HG03196 (cell line): ENCODE measurements around the gene UGT1A8.

Experiments
- ATAC-seq: cut with Tn5 transposase; IDR thresholded peaks from one replicate; pipeline ENCODE4 v1.9.1; 2021; ENCODE audit not compliant: unreplicated experiment

UGT1A8 gene

DNA sequence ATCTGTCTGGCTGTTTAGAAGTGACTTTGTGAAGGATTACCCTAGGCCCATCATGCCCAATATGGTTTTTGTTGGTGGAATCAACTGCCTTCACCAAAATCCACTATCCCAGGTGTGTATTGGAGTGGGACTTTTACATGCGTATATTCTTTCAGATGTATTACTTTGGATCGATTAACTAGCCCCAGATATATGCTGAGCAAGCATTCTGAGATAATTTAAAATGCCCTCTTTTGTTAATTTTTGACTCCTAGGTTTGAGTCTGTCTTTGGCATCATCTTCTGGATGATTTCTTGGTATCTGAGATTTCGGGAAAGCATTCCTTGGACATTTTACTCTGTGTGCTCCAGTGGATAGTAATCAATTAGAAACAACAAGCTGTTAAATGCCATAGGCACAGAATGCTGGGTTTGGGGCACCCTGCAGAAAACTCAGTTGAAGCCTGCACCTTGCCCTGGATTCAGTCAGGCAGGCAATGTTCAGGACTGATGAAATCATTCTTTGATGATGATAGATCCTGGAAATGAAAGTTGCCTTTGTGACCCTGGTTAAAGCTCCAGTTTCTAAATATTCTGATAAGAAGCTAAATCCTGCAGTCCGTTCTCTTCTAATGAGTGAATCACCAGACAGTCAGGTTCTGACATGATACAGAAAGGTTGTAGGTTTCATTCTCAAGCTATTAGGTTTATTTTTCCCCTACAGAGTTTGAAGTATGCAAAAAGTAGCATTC lies 143.8 kb downstream of the UGT1A8 start:
- ATAC-seq, result no peak

DNA sequence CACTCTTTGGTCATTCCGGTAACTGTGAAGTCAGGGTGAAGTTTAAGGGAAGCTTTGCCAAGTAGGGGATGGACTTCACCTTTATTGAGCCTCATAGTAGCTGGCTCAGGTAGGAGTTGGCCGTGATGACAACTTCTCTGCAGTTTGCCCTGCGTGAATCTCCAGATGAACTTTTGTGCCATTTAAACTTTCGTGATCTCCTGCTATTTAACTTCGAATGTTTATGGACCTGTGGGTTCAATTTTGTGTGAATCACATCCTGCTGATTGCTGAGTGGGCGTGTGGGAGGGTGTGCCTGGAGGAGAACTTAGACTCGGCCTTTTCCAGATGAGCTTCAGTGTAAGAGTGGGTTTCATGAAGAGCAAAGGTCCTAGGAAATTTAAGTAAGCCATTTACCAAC lies 146.8 kb downstream of the UGT1A8 start:
- no peak for ATAC-seq

DNA sequence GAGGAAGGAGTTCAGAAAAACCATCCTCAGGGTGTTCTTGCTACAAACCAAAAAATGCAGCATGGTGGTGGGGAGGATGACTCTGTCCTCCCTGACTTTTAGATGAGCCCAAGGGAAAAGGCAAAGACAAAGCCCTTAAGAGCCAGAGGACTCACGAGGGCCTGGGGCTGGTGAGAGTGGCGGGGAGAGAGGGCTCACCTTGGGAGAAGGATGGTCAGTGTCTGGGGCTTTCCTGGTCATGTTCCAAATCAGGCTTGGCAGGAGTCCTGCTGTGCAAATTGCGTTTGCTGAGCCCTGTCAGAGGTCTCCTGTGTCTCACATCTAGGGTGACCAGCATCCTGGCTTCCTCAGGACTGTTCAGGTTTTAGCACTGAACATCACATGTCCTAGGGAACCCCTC lies 147.3 kb downstream of the UGT1A8 start:
- no peak for ATAC-seq

DNA sequence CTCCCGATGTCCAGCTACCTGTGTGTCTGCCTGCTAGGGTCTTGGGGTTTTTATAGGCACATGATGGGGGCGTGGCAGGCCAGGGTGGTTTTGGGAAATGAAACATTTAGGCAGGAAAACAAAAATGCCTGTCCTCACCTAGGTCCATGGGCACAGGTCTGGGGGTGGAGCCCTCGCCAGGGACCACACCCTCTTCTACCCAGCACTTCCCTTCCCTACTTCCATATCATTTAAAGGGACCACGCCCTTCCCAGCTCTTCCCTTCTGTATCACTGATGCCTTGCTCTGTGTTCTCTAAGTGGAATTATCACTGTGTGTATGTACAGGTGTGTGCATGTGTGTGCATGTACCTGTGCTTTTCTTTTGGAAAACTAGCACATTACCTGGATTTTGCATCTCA lies 149.0 kb downstream of the UGT1A8 start:
- no peak for ATAC-seq

DNA sequence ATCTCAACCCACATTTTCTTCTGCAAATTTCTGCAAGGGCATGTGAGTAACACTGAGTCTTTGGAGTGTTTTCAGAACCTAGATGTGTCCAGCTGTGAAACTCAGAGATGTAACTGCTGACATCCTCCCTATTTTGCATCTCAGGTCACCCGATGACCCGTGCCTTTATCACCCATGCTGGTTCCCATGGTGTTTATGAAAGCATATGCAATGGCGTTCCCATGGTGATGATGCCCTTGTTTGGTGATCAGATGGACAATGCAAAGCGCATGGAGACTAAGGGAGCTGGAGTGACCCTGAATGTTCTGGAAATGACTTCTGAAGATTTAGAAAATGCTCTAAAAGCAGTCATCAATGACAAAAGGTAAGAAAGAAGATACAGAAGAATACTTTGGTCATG lies 150.6 kb downstream of the UGT1A8 start:
- no peak for ATAC-seq

DNA sequence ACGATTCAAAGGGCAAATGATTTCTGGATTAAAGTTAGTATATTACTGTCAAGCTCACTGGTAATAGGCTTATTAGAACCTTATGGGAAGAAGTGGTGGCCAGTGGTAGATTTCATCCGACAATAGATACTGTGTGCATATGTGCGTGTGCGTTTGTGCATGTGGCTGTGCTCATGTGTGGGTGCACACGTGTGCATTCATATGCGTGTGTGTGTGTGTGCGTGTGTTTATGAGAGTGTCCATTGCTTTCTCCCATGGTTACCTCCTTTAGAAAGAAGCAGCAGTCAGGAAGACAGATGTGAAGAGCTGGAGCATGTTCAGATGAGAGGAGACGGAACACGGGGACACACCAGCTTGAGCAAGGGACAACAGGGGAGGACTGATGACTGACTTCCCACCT lies 151.8 kb downstream of the UGT1A8 start:
- ATAC-seq, result no peak

DNA sequence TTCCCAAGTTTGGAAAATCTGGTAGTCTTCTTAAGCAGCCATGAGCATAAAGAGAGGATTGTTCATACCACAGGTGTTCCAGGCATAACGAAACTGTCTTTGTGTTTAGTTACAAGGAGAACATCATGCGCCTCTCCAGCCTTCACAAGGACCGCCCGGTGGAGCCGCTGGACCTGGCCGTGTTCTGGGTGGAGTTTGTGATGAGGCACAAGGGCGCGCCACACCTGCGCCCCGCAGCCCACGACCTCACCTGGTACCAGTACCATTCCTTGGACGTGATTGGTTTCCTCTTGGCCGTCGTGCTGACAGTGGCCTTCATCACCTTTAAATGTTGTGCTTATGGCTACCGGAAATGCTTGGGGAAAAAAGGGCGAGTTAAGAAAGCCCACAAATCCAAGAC lies 154.7 kb downstream of the UGT1A8 start:
- ATAC-seq, result no peak

DNA sequence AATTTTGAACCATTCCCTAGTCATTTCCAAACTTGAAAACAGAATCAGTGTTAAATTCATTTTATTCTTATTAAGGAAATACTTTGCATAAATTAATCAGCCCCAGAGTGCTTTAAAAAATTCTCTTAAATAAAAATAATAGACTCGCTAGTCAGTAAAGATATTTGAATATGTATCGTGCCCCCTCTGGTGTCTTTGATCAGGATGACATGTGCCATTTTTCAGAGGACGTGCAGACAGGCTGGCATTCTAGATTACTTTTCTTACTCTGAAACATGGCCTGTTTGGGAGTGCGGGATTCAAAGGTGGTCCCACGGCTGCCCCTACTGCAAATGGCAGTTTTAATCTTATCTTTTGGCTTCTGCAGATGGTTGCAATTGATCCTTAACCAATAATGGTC lies 155.2 kb downstream of the UGT1A8 start:
- ATAC-seq, result no peak

DNA sequence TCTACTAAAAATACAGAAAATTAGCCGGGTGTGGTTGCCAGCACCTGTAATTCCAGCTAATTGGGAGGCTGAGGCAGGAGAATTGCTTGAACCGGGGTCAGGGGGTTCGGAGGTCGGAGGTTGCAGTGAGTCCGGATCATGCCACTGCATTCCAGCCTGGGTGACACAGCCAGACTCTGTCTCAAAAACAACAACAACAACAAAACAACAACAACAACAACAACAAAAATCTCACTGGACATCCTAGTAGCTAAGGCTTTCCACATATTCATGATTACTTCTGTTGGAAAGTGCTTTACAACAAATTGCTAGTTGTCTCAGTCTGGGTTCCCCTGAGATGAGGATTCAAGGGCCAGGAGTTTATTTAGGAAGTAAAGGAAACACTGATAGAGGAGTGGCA lies 156.4 kb downstream of the UGT1A8 start:
- ATAC-seq, result no peak

DNA sequence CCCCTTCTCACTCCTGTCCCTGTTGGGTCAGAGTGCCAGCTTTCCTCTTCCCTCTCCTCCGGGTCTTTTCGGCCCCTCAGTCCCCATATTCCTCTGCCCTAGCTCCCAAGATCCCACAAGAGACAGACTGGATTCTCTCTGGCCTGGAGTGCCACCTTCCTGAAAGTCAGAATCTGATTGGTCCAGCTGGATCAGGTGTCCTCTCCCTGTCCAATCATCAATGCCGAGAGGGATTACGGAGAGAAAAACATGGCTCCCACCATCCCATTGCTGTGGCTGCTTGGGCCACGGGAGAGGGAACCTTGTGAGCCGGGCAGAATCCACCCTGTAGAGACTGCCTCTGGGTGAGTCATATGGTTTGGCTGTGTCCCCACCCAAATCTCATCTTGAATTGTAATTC lies 158.0 kb downstream of the UGT1A8 start:
- no peak for ATAC-seq

DNA sequence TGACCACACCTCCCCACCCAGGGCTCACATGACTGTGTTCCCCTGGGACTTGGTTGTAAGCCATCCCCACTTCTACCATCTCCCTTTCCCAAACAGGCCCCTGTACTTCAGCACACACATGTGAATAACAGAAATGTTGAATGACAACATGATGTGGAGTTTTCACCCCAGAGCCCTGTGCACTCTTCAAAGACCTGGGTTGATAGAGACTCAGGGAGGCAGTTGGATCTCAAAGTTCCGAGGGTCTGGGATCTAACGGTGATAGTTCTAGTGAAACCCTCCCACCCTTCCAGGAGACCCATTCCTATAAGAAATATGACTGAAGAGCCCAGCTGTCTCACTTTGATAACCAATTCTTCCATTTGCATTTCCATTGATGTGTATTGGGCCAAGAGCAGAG lies 160.6 kb downstream of the UGT1A8 start, which contains the start of gene MROH2A:
Gene MROH2A (plus strand): TSS at position 301 of the 400 bp plus-strand sequence. CDS start 1,029 bp downstream, outside the sequence.
- ATAC-seq, result no peak

DNA sequence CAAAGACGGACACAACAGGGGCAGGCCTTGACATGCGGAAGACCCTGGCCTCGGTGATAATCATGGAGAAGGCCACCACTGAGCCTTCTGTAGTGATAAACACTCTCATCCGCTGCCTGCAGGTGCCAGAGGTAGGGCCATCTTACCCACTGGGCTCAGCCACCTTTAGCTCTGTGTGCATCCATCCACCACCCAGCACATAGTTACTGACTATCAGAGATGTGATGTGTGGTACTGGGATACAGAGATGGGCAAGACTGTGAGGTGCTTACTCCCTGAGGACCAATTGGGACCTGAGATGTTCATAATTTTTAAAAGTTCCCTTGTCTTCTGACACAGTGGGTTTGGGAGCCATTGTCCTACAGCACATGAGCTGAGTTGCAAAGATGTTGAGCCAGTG lies 162.3 kb downstream of the UGT1A8 start:
- no peak for ATAC-seq

DNA sequence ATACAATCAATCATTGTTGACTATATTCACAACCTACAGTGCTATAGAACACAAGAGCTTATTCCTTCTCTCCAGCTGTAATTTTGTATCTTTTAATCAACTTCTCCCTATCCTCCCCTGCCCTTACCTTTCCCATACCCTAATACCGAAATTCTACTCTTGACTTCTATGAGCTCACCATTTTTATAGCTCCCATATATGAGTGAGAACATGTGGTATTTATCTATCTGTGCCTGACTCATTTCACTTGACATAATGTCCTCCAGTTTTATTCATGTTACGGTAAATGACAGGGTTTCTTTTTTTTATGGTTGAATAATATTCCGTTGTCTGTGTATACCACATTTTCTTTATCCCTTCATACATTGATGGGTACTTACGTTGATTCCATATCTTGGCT lies 163.3 kb downstream of the UGT1A8 start:
- ATAC-seq, result no peak

DNA sequence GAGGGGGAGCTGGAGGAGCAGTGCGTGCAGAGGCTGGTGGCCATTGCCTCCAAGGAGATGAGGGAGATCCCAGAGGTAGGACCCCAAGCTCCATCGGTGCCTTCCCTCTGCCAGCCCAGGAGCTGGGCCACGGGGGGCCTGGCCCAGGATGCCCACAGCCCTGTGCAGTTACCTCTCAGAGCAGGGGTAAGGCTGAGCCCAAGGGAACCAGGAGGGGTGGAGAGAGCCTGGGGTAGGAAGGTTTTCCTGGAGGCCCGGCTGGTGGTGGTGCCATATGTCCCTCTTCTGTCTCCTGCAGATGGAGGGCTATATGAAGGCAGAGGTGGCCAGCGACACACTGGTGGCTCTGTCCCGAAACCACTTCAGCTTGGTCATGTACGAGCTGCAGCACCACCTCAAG lies 172.1 kb downstream of the UGT1A8 start:
- ATAC-seq, result no peak

DNA sequence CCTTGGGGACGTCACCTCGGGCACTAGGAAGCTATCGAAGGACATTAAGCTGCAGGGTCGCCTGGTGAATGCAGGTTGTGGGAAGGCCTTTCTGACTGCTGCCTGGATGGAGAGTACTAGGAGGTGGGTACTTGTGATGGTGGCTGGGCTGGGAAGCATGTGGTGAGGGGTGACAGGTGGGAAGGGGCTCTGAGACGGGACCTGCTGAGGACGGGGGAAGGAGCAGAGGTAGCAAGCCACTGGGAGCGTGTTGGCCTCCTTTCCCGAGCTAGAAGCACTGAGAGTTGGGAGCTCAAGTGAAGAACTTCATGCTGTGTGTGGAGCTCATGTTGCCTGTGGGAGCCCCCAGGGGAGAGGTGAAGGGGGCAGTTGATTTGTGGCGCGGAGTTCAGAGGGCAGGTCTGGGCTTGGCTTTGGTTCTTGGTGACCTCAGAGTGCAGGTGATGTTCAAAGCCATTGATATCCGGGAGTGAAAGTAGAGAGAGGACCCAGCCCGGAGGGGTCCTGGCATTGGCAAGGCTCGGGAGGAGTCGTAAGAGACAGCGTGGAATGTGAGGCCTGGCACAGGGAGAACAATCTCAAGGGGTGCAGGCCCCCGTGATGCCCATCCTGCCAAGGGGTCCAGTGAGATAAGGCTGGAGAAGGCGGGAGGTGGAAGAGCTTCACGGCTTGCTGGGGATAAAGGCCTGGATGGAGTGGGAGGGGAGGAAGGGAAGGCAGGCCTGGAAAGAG lies 173.9 kb downstream of the UGT1A8 start:
- ATAC-seq, result no peak

DNA sequence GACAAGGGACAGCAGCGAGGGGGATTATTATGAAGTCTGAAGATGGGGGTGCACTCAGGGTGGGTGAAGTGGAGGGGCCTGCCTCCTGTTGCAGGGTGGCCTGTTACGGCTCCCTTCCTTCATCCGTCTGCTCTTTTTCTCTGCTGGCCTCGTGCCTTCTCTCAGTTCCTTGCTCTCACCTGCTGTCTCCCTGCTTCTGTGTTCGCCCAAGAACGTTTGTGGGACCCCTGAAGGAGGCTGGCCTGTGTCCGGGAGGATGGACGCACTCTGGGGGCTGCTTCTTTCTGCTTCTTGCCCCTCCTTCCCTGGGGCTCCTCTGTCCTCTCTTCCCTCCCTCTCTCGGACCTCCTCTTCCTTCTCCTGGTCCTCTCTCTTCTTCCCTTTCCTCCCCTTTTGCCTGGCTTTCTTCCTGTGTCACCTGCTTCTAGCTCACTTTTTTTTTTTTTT lies 174.5 kb downstream of the UGT1A8 start:
- ATAC-seq, result no peak

DNA sequence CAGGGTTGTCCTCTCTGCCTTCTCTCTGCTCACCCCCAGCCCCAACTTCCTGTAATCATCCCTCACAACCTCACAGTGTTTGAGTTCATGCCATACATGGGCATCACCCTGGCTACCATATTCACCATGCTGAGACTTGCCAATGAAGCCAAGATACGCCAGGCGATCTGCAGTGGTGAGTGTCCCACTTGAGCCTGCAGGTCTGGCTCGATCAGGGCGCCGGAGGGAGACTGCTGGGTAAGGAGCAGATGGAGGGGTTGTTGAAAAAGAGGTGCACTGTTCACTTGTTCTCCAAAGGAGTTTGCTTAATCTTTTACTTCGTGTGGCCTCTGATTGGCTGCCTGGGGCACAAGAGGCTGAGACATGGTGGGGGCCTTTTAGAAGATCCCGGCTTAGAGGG lies 175.3 kb downstream of the UGT1A8 start:
- ATAC-seq, result no peak

DNA sequence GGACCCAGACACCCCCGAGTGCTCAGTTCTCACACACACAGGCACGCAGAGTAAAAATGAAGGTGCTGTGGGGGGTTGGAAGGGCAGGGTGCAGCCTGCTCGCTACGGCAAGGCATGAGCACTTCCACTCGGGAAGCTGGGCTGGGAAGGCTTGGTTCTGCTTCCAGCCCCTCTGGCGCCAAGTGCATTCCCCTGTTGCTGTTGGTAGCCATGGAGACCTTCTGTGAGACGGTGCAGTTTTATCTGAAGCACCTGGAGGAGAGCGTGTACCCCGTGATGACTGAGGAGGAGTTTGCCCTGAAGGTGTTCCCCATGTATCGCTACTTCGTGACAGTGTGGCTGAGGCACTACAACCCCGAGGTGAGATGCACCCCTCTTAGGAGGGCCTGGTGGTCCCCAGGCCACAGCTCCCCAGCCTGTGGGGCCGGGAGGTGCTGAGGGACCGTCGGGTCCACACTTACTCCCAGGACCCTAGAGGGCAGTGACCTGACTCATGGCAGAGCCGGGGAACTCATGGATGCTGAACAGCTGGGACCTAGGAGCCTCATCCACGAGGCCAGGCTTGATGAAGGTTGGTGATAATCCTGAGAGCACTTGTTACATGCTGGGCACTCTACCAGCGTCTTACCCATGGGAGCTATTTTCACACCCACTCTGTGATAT lies 176.2 kb downstream of the UGT1A8 start:
- ATAC-seq, result no peak

DNA sequence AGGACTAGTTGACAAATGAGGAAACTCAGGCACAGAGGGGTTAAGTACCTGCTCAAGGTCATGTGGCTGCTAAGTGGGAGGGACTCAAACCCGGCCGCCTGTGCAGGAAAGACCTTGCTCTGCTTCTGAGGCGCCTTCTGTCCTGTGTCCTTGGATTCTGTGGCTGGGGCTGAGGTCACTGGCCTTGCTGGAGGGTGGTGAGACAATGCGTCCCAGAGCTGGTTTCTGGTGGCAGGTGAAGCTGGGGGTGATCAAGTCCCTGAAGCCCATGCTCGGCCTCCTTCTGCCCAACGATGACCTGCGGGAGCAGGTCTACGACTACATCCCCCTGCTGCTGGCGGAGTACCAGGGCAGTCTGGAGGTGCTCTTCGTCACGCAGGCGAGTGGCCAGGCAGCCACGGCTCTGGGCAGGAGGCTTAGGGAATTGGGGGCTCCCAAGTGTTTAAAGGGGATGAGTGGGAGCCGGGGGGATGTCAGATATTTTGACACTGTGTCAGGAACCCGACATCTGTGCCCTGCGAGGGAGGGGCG lies 176.8 kb downstream of the UGT1A8 start:
- no peak for ATAC-seq

DNA sequence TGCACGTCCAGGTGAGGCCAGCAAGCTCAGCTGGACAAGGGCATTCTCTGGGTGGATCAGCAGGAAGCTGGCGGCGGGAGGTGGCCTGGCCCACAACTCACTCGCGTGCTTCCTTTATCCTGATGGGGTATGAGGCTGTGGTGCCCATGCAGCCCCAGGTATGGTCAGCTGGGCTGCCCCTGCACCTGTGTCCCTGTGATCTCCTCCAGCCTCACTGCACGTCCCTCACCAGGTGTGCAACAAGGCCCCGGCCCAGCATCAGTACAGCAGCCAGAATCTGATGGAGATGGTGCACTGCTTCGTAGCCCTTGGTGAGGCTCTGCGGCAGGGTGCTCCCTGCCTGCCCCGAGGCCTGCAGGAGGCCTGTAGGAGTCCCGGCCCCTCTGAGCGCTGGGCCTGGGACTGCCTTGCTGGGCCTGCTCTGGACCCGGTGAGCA lies 178.3 kb downstream of the UGT1A8 start:
- no peak for ATAC-seq

DNA sequence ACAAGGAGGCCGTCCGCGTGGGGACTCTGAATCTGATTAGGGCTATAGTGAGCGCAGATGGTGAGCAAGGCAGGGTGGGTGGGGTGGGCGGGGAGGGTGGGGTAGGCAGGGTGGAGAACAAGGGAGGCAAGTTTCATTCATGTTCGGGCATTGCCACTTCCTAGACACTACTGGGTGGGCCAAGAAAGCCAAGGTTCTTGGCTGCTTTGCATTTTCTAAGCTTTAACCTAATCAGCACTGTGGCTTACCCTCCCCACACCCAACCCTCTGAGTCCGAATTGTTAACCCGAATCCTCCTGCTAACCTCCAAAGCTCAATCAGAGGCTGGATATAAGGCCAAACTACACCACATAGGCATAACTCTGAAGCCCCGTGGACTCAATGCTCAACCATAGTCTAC lies 178.8 kb downstream of the UGT1A8 start:
- no peak for ATAC-seq
